B cell (primary cell): ENCODE measurements around the gene RRAS2. TPM values are rescaled to one million over a fixed set of nuclear protein-coding genes. Genes with fewer than 3 reads are reported as not detected.
A peak's percentile ranks its signal among the peaks of the same experiment; 100 is the strongest.

Source experiments
- ATAC-seq: fragments of 200-7000 bp; cut with Tn5 transposase; one replicate; pipeline ENCODE4 v1.10.0; 2021; ENCODE audit warnings: low read depth, mild to moderate bottlenecking, moderate number of reproducible peaks, moderate library complexity
- CTCF ChIA-PET: fragments of 350-600 bp; sonication (Branson Sonifier 250); formaldehyde crosslinking; loops from one replicate; lab custom pipeline; 2021; ENCODE audit warnings: antibody characterized with exemption, inconsistent platforms; lab: Charles Lee
- POLR2A ChIA-PET: fragments of 350-600 bp; sonication (Branson Sonifier 250); formaldehyde crosslinking; loops from one replicate; lab custom pipeline; 2021; ENCODE audit warnings: antibody characterized with exemption; lab: Charles Lee
- DNase-seq: peaks from one replicate; pipeline ENCODE4 v3.0.0; 2013
- H2AFZ ChIP-seq: 2 replicates; pipeline ENCODE4 v1.6.1; 2012; ENCODE audit warnings: mild to moderate bottlenecking, low read depth, low read length; ENCODE audit not compliant: insufficient read depth, poor library complexity, severe bottlenecking
- H3K27ac ChIP-seq, 2 donors: 1 replicate in 1 of 2; 2 replicates in 1 of 2; pipeline ENCODE4 v1.5.1; 2012 to 2013; ENCODE audit warnings: low read length in 2 of 2, mild to moderate bottlenecking in 2 of 2, moderate library complexity in 1 of 2
- H3K27me3 ChIP-seq, 4 experiments: fragments of 200-600 bp in 1 of 4; sonication (generic) in 1 of 4; replicated peaks in 1 of 4; 1 replicate in 2 of 4; 2 replicates in 2 of 4; pipeline versions ENCODE4 v1.6.1 to v1.7.0; 2013 to 2016; ENCODE audit warnings: low read length in 3 of 4, mild to moderate bottlenecking in 2 of 4, mixed read lengths in 1 of 4, moderate library complexity in 1 of 4; ENCODE audit not compliant: insufficient read depth in 4 of 4, control insufficient read depth in 3 of 4; ENCODE audit errors: control extremely low read depth in 1 of 4
- H3K36me3 ChIP-seq, 2 experiments: replicated peaks in 1 of 2; 1 replicate in 1 of 2; 2 replicates in 1 of 2; pipeline versions ENCODE4 v1.6.1 to v1.7.1; 2013; ENCODE audit warnings: low read length in 1 of 2; ENCODE audit not compliant: insufficient read depth in 2 of 2, control insufficient read depth in 1 of 2; ENCODE audit errors: control extremely low read depth in 1 of 2, extremely low read depth in 1 of 2
- H3K4me1 ChIP-seq, 2 donors: fragments of 200-600 bp in 1 of 2; sonication (generic) in 1 of 2; 1 replicate in 1 of 2; 2 replicates in 1 of 2; pipeline versions ENCODE4 v1.5.1 to v1.6.1; 2013 to 2017; ENCODE audit warnings: low read length in 2 of 2; ENCODE audit not compliant: control insufficient read depth in 2 of 2, insufficient read depth in 2 of 2
- H3K4me2 ChIP-seq: replicated peaks from 2 replicates; pipeline ENCODE3; 2012; ENCODE audit warnings: mild to moderate bottlenecking, low read depth, low read length; ENCODE audit not compliant: poor library complexity, severe bottlenecking
- H3K4me3 ChIP-seq, 5 experiments: fragments of 200-600 bp in 1 of 5; sonication (generic) in 1 of 5; 1 replicate in 3 of 5; 2 replicates in 2 of 5; pipeline versions ENCODE4 v1.5.1 to v1.7.0; 2011 to 2016; ENCODE audit warnings: low read length in 4 of 5, mild to moderate bottlenecking in 4 of 5, low read depth in 2 of 5, control low read depth in 1 of 5, moderate library complexity in 1 of 5; ENCODE audit not compliant: insufficient read depth in 1 of 5; ENCODE audit errors: control extremely low read depth in 1 of 5, extremely low read depth in 1 of 5
- H3K79me2 ChIP-seq: fragments of 200-600 bp; sonication (generic); one replicate; pipeline ENCODE4 v1.6.0; 2016; ENCODE audit warnings: low read length; ENCODE audit not compliant: control insufficient read depth, insufficient read depth
- H3K9ac ChIP-seq: fragments of 200-600 bp; sonication (generic); 2 replicates; pipeline ENCODE4 v1.6.1; 2017; ENCODE audit warnings: mild to moderate bottlenecking, low read length, moderate library complexity
- H3K9me3 ChIP-seq, 3 donors: one replicate each; pipeline versions ENCODE4 v1.6.1 to v1.7.1; 2013; ENCODE audit warnings: low read length in 2 of 3; ENCODE audit not compliant: control insufficient read depth in 2 of 3, insufficient read depth in 1 of 3; ENCODE audit errors: control extremely low read depth in 1 of 3
- H4K20me1 ChIP-seq: 2 replicates; pipeline ENCODE4 v1.6.0; 2012; ENCODE audit warnings: mild to moderate bottlenecking, low read length; ENCODE audit not compliant: insufficient read depth, control insufficient read depth, poor library complexity, severe bottlenecking
- H3K27ac Mint-ChIP-seq: one replicate; pipeline ENCODE4 v1.8.0; 2021; ENCODE audit warnings: mixed read lengths
- H3K27me3 Mint-ChIP-seq: one replicate; pipeline ENCODE4 v1.8.0; 2021; ENCODE audit warnings: mixed read lengths
- H3K4me1 Mint-ChIP-seq: one replicate; pipeline ENCODE4 v1.8.0; 2021; ENCODE audit warnings: mixed read lengths
- H3K4me3 Mint-ChIP-seq: one replicate; pipeline ENCODE4 v1.8.0; 2021; ENCODE audit warnings: mixed read lengths
- H3K9me3 Mint-ChIP-seq: one replicate; pipeline ENCODE4 v1.8.0; 2022; ENCODE audit warnings: mixed read lengths; ENCODE audit not compliant: insufficient read depth
- EZH2 ChIP-seq: IDR thresholded peaks from 2 replicates; pipeline ENCODE4 v1.6.1; 2012; ENCODE audit warnings: borderline replicate concordance, low read depth, mild to moderate bottlenecking, moderate library complexity, low read length; ENCODE audit not compliant: insufficient read depth, poor library complexity, severe bottlenecking
- WGBS: methylation state at CpG from one replicate; pipeline ENCODE4 v1.1.5; 2013; ENCODE audit warnings: missing lambda C conversion rate; ENCODE audit not compliant: insufficient coverage; 5-methylcytosine and 5-hydroxymethylcytosine counted together
- intact Hi-C: fragments of 100-400 bp; cut with micrococcal nuclease; formaldehyde crosslinking; loops from one replicate; pipeline ENCODE4 v1.10.0; 2022
- polyA plus RNA-seq: library from polyadenylated mRNA; depleted of rRNA; stranded (reverse); fragments of >200 nt; gene quantifications from 2 replicates; pipeline ENCODE4 v1.2.3, GENCODE V29; 2012
- total RNA-seq, 2 donors: library from RNA; stranded (reverse); fragments of 120-200 nt in 1 of 2; gene quantifications; 1 replicate in 1 of 2; 2 replicates in 1 of 2; pipeline versions ENCODE4 v1.2.3 to v1.2.4, GENCODE V29; 2013 to 2022
- TF ChIP-seq, protein P1 (sequence below): fragments of 200-600 bp; IDR thresholded peaks from one replicate; pipeline ENCODE4 v1.8.0; 2022; ENCODE audit warnings: antibody characterized with exemption, mild to moderate bottlenecking

RRAS2 gene
- total and polyA plus RNA-seq, 2 donors (not counting 1 experiment from before 2014, with no cell fraction given), result 31.8 to 72.4 TPM

DNA sequence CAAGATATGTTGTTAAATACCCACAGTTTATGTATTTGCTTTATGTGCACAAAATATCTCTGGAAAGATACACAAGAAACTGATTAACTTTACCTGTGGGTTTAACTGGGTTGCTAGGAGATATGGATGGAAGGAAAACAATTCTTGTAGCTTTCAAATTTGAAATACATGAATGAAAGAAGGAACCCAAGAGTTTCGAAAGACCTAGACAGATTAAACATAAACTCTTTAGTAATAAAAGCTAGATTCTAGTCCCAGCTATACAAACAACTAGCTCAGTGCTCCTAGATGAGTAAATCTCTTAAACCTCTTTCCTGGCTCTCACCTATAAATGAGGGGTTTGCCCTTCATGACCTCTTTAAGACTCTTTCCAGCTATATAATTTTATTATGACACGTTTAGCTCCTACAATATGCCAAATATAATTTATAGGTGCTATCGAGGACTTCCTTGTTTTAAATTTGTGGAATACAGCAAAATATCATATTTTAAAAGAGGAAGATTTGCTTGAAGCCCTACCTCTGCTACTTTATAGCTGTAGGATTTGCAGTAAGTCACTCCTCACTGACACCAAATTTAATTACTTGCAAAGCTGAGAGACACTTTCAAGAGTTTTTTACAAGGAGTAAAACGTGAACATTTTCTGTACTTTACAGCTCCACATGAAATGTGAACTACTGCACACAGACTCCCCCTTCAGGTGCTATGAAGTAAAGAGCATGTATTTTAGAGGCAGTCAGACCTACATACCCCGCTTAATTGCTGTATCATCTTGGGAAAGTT lies 50.7 kb downstream of the RRAS2 start:
- Histone ChIP-seq H3K36me3 (no peaks in the 10 kb centered on the region), H4K20me1 (peaks cover 51% of the 10 kb centered on the region), H2AFZ (no peak overlapping the region), H3K4me1 (peaks cover 83 to 90% of the 10 kb centered on the region in 2 donors), H3K4me3 (peak overlapping the region in 1 of 5 experiments; percentile 8), H3K9me3 (no peaks in the 10 kb centered on the region), H3K27ac (peak overlapping the region; percentile 64 to 97), H3K4me2 (peak overlapping the region; percentile 47), H3K27me3 (no peaks in the 10 kb centered on the region), H3K9ac (no peak overlapping the region), H3K79me2 (peaks cover 98% of the 10 kb centered on the region)
- ATAC-seq (peak; percentile 65), DNase-seq (peak; percentile 61)
- ChIA-PET CTCF (interaction anchor here (0.7 to 12.4 kb wide), 21 partner anchors 8 to 146 kb away, joined by 3 to 474 read pairs (median 5); no protein-coding TSS in a partner anchor), POLR2A (no interaction called here)
- H3K4me3 Mint-ChIP-seq, result peak overlapping the region; percentile 0
- intact Hi-C loops, result loop anchor here (2.0 kb wide), 1 partner anchor 18 kb away; no protein-coding TSS in a partner anchor
- no peak for TF ChIP-seq EZH2
- TF ChIP-seq, protein P1, sequence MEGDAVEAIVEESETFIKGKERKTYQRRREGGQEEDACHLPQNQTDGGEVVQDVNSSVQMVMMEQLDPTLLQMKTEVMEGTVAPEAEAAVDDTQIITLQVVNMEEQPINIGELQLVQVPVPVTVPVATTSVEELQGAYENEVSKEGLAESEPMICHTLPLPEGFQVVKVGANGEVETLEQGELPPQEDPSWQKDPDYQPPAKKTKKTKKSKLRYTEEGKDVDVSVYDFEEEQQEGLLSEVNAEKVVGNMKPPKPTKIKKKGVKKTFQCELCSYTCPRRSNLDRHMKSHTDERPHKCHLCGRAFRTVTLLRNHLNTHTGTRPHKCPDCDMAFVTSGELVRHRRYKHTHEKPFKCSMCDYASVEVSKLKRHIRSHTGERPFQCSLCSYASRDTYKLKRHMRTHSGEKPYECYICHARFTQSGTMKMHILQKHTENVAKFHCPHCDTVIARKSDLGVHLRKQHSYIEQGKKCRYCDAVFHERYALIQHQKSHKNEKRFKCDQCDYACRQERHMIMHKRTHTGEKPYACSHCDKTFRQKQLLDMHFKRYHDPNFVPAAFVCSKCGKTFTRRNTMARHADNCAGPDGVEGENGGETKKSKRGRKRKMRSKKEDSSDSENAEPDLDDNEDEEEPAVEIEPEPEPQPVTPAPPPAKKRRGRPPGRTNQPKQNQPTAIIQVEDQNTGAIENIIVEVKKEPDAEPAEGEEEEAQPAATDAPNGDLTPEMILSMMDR, result peak; percentile 74
- H3K27ac Mint-ChIP-seq, result no peak overlapping the region
- H3K4me1 Mint-ChIP-seq, result peaks cover 41% of the 10 kb centered on the region
- H3K9me3 Mint-ChIP-seq, result no peaks in the 10 kb centered on the region
- no peaks in the 10 kb centered on the region for H3K27me3 Mint-ChIP-seq
- no CpG with 5 or more reads among the region's 5 CpGs for WGBS

DNA sequence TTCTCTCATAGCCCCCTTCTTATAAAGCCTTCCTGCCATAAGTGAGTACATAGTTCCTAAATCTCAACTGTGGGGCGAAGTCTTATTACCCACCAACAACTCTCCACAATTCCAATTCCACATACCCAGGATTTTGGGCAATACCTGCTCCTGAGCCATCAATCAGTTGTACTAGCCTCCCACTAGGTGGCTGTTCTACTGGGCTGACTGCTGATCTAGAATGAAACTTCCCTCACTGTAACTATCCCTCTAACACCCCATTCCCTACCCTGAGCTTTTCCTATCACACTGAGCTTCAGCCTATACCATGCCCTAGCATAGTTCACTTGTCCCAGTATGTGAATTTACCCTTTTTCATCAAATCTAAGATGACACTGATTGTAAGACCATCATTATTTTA lies 52.5 kb downstream of the RRAS2 start:
- Mint-ChIP-seq H3K4me3 (peak overlapping the region; percentile 32), H3K27me3 (no peaks in the 10 kb centered on the region), H3K4me1 (peaks cover 39% of the 10 kb centered on the region), H3K9me3 (no peaks in the 10 kb centered on the region), H3K27ac (peak overlapping the region; percentile 58)
- ATAC-seq, result no peak
- POLR2A ChIA-PET, result no interaction called here
- peaks cover 68% of the 10 kb centered on the region for H4K20me1 ChIP-seq
- H3K27ac ChIP-seq, result no peak overlapping the region
- TF ChIP-seq, protein P1, result no peak
- TF ChIP-seq EZH2, result no peak
- no peaks in the 10 kb centered on the region for H3K27me3 ChIP-seq
- H3K79me2 ChIP-seq, result peaks cover 100% of the 10 kb centered on the region
- 100% methylated on average over 1 of the region's 1 CpG for WGBS
- H2AFZ ChIP-seq, result no peak overlapping the region
- H3K4me1 ChIP-seq, result peaks cover 78 to 88% of the 10 kb centered on the region in 2 donors
- no peak for DNase-seq
- CTCF ChIA-PET, result interaction anchor here (0.7 to 12.4 kb wide), 6 partner anchors 9 to 508 kb away, joined by 3 to 474 read pairs (median 4); no protein-coding TSS in a partner anchor
- no peak overlapping the region for H3K9ac ChIP-seq
- no peak overlapping the region for H3K4me3 ChIP-seq
- H3K9me3 ChIP-seq, result no peaks in the 10 kb centered on the region
- H3K4me2 ChIP-seq, result no peak overlapping the region
- intact Hi-C loops, result no loop called here
- H3K36me3 ChIP-seq, result no peaks in the 10 kb centered on the region
